Measurements from ENCODE around the gene VIPR1.

The VIPR1 gene, protein sequence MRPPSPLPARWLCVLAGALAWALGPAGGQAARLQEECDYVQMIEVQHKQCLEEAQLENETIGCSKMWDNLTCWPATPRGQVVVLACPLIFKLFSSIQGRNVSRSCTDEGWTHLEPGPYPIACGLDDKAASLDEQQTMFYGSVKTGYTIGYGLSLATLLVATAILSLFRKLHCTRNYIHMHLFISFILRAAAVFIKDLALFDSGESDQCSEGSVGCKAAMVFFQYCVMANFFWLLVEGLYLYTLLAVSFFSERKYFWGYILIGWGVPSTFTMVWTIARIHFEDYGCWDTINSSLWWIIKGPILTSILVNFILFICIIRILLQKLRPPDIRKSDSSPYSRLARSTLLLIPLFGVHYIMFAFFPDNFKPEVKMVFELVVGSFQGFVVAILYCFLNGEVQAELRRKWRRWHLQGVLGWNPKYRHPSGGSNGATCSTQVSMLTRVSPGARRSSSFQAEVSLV
- 0 to 5.4 (median 0.53) reads per million in 17 experiments for total RNA-seq

DNA sequence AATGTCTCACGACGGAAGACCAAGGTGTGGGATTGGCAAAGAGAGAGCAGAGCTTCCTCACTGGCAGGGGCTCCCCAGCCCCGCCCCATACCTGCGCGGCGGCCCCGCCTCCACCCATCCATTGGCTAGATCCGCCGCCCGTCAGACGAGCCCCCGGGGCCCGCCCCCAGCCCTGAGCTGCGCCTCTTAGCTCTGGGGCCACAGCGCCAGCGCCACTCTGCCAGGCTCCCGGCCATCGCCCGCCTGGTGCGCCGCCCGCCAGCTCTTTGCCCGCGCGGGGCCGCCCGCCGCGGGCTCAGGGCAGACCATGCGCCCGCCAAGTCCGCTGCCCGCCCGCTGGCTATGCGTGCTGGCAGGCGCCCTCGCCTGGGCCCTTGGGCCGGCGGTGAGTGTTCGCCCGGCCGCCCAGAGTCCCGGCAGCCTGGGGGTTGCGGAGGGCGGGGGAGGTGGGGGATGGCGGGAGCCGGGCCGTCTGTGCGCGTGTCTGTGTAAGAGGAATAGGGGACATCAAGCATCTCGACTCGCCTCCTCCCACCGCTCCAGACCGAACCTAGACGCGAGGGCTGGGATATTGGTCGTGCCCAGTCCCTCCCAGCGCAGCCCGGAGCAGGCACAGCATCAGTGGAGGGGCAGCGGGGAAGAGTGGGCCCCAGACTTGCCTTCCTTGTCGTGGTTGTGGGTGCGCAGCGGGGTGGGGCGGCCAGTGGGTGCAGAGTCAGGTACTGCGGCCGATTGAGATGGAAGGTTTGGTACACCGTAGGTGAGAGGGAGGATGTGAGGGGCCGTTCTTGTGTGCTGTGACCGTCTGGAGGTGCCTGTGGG is at the start of gene VIPR1:
TSS of gene VIPR1 (plus strand) at position 215 of the 822 bp plus-strand sequence. CDS start at position 308, 93 bp downstream.
- DNase-seq = peak; percentile 61 to 86 (median 72)

DNA sequence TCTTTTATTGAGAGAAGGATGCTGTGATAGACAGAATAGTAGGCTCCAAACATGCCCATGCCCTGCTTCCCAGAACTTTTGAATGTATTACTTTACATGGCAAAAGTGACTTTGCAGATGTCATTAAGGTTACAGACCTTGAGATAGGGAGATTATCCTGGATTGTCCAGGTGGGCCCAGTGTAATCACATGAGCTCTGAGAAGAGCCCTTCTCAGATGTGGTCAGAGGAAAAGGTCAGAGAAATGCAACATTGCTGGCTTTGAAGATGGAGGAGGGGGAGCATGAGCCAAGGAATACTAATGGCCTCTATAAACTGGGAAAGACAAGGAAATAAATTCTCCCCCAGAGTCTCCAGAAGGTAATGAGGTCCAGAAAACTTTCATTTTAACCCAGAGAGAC is 46.2 kb upstream of the VIPR1 start:
- no peak for DNase-seq

DNA sequence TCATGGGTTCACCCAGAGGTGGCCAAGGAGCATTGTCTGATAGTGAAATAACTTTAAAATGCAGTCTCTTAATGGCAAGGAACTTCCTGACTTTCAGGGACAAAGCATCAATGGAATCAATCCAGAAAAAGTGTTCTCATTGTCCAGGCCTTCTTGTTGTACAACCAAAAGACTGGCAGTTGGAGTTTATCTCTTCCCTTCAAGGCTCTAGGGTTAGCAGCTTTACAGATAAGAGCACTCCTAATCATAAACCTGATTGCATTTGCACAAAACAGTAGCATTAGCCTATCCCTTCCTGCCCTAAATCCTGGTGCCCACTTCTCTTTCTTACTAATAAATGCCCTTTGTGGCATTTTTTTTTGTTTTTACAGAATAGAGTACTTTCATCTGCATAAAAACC is 43.3 kb upstream of the VIPR1 start:
- DNase-seq = no peak

DNA sequence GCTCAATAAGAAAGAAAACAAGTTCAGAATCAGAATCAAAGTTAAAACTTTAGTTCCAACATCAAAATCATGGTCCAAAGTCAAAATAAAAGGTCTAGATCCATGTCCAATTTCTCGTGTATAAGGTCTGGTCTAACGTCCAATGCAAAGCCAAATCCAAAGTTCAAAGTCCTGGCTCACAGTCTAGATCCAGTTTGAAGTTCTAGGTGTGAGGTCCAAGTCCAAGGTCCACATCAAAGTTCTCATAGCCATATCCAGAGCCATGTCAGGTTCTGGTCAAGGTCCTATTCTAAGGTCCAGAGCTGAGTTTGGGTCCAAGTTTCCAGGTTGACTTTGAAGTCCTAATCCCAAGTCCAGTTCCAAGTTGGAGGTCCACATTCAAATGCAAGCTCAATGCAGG is 40.7 kb upstream of the VIPR1 start:
- DNase-seq = no peak

DNA sequence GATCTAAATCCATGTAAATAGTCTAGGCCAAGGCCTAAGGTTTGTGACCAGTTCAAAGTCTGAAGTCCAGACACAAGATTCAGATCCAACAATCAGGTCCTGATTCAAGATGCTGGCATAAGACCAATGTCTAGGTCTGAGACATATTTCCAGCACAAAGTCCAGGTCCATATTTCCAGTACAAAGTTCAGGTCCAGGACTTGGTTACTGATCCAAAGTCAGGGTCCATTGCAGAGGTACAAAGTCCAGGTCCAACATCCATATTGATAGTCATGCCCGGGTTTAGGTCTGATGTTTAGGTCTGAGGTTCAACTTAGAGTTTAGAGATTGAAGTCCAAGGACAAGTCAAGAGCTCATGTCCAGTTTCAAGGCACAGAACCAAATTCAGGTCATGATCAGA is 39.4 kb upstream of the VIPR1 start:
- DNase-seq = no peak

DNA sequence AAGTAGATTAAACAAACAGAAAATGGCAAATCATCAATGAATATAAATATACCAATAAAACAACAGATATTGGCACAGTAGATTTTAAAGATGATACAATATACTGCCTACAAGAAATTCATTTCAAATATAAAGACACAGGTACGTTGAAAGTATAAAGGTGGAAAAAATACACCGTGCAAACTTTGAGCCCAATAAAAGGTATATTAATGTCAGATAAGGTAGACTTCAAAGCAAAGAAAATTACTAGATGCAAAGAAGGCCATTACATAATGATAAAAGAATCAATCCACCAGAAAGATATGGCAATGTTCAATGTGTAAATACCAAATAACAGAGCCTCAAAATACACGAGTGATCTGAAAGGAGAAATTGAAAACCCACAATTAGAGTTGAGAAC is 34.3 kb upstream of the VIPR1 start:
- no peak for DNase-seq

DNA sequence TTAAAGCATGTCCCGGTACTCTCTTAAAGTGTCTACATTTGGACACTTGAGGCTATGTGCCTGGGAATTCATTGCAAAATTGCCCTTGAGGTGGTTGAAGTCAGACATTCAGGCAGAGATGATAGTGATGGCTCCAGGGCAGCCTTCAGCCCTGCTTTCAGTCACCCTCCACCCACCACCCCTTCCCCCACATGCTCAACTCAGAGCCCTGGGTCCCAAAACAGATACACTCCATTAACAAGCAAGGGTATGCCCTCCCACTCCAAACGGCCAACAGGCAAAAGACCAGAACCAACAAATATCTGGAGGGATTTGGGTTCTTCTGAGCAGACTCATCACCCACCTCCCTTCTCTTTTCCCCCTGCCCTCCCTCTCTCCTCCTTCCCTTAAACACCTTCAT is 29.9 kb upstream of the VIPR1 start:
- DNase-seq = no peak

DNA sequence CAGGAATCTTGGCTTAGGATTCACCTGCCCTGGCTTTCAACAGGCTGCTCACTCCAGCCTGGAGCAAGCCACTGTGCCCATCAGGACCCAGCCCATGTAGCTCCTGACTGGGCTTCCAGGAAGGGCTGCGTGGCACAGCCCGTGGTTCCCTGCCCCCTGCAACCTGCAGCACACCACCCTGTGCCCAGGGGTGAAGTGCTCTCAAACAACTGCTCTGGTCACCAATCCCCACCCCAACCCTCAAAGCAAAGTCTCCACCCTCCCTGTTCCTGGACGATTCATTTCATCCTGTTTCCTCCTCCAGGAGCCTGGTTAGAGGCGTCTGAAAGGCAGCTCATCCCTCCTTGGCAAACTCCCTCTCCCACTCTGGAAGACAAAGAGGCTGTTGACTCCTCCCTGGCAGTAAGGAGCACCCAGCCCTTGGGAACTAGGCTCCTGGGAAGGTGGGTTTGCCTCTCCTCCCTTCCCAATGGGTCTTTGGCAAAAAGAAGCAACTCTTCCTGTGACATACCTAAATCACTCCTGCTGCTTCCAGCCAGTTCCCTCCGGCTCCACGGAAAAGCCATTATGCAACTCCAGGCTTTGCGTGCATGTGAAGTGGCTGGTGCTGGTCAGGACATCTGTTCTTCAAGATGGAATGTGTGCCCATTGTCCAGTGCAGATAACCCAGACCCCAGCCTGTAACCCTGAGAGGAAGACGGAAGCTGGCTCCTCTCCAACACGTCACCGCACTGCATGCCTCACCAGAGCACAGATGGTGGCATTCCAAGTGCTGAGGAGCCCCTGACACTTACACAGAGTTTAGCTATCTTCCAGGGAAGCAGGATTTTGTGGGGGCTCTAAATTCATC is 29.1 kb upstream of the VIPR1 start:
- no peak for DNase-seq

DNA sequence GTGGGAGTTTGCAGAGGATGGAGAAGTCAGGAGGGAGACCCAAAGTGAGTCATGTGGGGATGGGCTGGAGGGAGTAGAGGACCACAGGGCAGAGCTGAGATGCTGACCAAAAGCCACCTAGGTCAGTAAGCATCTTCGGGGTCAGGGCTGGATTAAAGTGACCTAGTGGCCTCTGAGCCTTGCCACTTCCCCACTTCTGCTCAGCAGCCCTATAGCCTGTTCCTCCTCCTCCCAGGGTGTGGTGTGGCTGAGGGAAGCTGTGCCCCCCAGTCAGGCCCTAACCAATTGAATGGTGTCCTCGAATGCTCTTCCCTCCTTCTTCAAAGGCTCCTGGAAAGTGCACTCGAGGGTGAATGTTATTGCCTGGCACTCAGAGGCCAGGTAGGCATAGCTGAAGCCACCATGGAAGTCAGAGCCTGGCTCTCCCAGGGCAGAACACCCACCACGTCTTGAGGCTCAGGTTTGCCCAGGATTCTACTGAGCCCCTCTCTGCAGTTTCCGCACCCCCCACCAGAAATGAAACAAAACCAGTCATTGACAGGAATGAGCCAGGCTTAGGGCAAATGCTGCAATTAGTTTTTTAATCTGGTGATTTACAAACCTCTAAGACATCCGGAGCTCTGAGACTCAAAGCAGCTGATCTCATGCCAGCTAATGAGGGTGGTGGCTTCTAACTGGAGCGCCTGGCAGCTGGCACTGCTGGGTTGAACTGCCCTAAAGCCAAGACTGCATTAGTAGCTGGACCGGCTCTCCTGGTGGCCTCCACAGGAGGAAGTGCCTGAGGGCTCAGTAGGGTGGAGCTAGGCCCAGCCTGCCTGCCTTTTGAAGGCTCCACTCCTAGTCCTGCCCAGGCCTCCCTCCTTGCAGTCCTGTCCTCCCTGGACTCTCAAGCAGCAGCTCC is 26.0 kb upstream of the VIPR1 start:
- DNase-seq = peak; percentile 39 to 58 (median 51)

DNA sequence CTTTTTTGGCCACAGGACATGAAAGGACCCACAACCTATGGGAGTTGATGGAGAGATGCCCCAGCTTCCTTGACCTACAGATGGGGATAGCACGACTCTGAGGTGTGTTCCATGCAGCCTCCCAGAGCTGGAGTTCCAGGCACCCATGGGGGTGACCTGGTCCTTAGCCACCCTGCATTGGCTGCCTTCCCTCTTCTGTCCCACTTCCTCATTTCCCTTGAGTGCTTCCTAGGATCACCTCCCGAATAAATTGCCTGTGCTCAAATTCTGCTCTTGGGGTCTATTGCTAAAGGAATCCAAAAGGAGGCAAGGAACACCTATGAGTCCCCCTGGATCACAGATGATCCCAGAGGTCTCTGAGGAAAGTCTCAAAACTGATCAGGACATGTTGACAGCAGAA is 24.7 kb upstream of the VIPR1 start:
- DNase-seq = no peak

DNA sequence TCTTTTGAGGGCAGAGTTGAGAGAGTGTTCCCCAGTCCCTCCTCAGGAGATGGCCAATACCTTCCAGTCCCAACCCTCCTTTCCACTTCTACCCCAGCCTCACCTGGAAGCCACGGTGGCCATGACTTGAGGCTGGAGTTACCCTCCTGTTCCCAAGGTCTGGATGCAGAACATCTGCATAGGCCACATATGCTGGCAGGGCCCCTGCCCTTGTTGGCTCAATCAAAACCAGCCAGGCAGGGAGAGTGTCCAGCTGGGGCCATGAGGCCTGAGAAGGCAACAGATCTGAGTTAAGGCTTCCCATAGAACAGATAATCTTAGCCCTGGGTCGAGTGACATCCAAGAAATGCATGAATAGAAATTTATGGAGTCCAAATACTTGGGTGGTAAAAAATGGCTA is 23.6 kb upstream of the VIPR1 start:
- no peak for DNase-seq

DNA sequence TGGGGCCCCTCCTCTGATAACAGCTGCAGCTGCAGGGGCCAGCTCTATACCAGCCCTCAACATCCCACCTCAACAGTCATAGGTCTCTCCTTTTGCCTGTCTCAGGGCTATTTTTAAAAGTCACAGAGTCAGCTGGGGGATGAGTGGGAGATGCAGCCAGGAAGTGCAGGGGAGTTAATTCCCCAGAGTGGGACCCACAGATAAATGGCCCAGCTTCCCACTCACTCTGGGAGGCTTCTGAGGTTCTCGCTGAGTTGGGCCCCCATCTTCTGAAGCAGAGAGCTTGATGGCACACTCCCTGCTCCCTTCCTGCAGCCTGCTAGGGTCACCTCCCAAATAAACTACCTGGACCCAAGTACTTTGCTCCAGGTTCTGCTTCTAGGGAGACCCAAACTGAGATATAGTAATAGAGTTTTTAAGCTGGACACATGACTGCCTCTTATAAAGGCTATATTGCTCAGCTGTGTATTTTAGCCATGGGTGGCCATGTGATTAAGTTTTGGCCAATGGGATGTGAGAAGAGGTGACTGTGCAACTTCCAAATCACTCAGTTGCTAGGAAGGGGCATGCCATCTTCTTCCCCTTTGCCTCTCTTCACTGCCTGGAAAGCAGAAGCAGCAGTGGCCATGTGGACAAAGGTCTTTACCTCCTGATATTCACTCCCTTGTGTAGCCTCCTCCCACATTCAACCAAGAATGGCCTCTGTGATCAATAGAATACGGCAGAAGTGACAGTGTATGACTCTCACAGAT is 15.5 kb upstream of the VIPR1 start:
- DNase-seq = peak; percentile 60 to 78 (median 72)

DNA sequence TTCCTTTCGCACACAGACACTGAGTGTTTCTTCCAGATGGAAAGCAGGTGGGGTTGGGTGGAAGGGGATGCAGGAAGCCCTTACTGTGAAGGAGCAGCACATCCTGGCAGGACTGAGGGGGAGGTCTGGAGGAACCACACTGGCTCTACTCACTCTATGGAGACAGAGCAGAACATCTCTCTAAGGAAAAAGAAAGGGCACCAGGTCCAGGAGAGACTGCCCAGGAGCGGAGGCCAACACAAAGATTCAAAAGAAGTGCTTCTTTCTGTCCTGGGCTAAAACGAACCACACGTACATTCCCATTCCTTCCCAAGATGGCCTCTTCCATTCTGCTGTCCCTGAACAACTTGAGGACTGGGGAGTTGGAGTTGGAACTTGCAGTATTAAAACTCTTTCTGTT is 13.8 kb upstream of the VIPR1 start:
- DNase-seq = no peak

DNA sequence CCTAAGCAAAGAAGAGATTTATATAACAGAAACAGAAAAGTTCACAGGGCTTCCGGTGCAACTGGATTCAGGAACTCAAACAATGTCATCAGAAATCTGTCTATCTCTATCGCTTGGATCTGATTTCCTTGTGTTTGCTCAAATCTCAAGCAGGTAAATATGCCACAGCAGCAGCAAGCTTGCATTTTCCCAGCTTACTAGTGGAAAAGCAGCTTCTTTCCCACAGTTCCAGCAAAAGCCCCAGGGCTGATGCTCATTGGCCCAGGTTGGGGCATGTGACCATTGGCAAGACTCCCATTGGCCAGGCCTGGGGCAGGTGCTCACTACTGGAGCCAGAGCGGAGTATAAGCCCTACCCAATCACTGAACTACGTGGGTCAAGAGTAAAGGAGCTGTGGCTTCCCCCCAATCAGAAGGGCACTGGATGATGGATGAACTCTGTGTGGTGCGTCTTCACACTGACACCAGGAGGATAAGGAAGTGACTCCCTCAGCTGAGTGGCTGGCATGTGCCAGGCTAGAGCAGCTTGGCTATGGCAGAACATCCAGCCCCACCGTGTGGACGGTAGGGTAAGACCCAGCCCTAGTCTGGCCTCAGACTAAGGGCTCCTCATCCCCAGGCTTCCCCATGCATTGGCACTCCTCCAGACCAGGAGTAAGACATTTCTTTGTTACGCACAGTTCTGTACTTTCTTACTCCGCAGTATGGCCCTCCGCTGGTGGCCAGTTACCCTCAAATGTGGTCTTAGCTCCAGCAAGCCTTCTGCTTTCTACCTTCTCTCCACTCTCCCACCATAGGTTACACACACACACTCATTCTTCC is 13.1 kb upstream of the VIPR1 start:
- no peak for DNase-seq

DNA sequence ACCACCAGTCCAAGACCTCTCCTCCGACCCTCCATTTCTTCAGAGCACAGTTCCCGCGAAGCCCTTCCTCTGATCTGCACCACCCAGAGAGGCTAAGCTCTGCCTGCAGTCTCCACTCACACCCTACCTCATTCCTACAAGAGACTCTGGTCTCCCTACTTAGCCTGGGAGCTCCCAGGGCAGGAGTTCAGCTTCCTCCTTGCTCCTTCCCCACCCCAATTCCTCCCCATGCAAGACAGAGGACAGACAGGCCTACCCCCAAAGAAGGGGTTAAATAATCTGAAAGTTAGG is 12.6 kb upstream of the VIPR1 start:
- DNase-seq = no peak

DNA sequence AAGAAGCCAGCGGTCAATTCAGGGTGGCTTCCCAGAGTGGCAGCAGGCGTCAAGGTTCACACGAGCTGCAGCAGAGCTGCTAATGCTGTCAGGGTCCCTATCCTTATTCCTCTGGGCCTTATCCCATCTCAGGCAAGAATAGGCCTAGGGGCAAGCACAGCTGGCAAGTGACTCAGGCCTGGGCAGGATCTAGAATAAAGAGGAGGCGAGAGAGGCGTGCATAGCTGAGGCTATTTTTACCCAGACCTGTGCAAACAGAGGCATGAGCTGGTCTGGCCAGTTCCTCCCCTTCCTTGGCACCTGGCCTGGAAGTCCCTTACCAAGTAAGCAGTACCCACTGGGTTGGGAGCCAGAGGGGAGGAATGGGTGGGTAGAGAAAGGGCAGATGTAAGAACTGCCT is 12.2 kb upstream of the VIPR1 start:
- DNase-seq = peak in 3 of 4 experiments; percentile 61 to 81 (median 79)

DNA sequence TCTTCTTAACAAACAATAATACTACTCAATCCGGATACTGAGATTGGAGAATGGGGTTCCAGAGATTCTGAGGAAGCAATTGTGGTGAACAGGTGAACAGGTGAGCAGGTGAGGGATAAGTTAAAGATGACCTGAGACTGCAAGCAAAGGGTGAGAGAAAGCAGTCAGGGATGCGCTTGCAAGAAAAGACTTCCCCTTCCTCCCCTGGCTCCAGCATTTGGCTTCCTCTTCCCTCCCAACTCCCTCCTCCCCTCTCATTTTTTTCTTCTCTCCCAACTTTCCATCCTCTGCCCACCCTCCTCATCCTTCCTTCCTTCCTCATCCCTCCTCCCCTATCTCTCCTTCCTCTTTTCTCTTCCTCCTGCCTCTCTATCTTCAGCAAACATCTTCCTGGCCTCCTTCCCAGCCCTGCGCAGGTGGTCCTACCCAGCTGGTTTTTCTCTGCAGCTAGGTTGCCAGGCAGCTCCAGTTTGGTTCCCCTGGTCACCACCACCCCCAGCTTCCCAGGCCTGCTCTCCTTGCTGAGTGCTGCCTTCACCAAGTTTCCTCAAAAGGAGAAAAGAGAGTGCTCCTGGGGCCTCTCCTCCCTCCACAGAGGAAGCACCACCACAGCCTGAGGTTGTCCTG is 10.4 kb upstream of the VIPR1 start:
- peak; percentile 43 to 70 (median 64) for DNase-seq

DNA sequence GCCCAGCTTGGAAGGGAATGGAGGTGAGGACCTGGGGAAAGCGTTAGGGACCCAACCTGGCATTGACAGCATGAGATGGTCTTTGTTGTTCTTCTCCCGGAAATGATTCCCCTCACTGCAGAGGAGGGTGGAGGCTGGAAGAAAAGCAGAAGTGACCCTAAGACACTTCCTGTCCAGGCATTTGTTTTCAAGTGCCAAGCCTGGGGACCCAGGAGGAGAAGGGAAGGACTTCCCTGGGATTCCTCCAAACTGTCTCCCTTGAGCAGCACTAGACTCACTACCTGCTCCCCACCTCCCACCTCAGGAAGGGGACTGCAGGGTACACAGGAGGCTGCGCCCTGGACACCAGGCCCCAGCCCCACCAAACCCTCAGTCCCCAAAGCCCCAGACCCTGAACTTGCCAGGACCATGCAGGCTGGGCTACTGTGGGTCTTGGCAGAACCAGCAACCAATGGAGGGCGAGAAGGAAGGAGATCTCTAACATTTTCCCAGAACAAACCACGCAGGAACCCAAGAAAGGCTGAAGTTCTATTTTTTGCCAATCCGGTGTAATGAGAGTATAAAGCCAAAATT is 9.8 kb upstream of the VIPR1 start:
- DNase-seq = peak; percentile 52 to 74 (median 66)

DNA sequence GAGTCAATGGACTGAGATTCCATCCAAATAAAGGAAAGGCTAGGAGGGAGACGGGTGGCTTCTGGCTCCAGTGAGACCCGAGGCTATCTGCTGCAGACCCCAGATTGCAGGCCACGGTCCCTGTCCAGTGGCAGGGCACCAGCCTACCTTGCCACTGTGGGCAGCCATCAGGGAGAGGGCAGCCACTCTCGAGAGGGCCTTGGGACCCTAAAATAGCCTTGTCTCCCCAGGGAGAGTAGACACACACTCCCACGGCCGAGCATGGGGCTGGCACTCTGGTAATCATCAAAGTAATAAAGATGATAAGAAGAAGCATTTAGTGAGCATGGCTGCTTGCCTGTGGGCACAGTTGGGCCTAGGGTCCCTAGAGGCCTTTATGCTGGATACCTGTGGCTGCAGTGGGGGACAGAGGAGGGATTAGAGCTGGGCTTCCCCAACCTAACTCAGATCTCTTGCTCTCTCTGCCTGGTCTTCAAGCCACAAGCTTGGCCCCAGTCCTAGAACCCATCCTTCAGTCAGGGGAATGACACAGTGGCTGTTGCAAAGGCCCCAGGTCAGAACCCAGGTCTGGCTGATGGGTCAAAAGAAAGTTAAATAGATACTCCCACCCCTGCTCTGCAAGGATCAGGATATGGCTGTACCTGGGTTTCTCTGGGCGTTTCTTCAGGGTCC is 9.2 kb upstream of the VIPR1 start:
- no peak for DNase-seq

Measured in suppressor macrophage (primary cell).